MV-4-11 (cell line): ENCODE data around the gene AAR2.

Experiments used
- DNase-seq: peaks from one replicate; lab custom pipeline; 2025; lab: John Stamatoyannopoulos, UW

The AAR2 gene

DNA sequence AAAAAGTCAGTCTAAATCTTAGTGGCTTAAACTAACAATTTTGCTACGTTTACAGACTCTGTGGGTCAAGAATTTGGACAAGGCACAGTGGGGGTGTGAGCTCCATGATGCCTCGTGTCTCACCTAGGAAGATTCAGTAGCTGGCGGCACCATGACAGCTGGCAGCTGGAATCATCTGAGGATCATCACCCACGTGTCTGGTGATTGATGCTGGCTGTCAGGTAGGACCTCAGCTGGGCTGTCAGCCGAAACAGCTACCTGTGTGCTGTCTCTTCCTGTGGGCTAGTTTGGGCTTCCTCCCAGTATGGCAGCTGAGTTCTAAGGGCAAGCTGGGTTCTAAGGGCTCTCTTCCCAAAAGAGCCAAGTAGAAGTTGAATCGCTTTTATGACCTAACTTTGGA is 43.5 kb downstream of the AAR2 start:
- no peak for DNase-seq

DNA sequence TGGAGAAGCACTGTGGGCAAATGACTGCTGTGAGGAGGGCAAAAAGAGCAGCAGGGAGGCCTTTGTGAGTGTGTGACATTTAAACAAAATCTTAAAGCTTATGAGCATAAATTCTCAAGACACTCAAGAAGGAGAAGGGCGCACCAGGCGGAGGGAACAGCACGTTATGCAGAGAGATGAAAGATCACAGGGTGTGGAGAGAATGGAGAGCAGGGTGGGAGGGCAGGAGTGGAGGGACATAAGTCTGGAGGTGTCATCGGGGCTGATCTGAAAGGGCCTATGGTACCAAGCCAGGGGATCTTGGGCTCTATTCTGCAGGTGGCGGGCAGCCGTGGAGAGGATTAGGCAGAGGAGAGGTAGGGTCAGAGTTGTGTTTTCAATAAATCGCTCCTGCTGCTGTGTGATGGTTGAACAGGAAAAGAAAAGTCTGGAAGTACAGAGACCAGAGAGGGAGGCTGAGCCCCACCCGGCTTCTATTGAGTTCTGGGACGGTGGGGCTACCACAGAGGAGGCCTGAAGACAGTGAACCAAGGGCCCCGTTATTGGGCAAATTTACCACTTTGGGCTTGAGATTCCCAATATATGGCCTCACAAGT is 45.6 kb downstream of the AAR2 start:
- no peak for DNase-seq

DNA sequence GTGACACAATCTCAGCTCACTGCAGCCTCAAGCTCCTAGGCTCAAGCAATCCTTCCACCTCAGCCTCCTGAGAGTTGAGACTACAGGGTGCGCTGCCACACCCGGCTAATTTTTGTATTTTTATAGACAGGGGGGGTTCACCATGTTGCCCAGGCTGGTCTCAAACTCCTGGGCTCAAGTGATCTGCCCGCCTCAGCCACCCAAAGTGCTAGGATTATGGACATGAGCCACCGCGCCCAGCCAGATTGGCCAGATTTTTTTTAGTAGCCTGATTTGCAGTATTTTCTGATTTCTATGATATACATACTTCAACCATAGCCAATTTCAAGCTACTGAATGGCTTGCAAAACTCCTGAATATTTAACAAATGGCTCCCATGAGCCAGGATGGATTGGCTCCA is 48.5 kb downstream of the AAR2 start:
- no peak for DNase-seq

DNA sequence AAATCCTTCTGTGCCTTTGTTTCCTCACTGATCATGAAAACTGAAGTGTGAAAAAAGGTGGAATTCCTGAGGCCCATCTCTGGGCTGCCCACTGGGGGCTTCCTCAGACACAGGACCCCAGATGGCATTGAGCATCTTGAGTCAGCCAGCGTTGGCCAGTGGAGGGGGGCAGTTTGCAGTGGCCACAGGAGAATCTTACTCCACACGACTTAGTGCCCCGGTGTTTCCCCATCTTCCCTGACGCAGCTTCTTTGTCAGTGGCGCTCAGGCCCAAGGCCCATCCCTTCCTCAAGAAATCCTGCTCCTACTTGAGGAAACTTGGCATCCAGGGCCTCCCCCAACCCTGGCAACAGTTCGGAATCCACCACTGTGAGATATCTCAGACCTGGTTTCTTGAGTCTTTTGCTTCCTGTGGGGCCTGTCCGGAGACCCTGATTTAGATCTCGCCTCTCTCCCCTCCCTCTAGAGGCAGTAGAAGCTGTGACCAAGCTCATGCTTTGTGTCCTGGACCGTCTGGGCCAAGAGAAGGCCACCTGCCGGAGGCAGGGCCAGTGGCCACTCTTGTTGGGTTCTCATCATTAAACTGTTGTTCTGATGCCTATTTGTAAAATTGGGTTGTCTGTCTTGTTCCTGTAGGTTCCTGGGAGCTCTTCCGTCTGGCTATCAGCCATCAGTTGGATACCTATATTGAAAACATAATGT is 49.6 kb downstream of the AAR2 start:
- DNase-seq: no peak

DNA sequence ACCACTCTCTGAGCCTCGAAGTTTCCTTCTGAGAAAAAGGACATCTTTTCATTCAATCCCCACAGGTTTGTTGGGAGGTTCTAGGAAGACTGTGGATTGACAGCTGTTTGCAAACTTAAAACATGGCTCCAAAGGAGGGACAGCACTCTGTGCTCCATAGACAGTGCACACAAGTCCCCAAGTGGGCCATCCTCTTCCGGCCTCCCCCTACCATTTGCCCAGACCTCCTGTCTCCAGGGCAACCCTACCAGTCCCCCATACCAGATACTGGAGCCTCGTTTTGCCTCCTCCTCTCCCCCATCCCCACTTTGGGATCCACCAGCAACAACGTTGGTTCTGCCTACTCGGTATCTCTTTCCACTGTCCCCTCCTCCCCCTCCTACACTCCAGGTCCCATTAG is 61.4 kb downstream of the AAR2 start:
- DNase-seq: no peak

DNA sequence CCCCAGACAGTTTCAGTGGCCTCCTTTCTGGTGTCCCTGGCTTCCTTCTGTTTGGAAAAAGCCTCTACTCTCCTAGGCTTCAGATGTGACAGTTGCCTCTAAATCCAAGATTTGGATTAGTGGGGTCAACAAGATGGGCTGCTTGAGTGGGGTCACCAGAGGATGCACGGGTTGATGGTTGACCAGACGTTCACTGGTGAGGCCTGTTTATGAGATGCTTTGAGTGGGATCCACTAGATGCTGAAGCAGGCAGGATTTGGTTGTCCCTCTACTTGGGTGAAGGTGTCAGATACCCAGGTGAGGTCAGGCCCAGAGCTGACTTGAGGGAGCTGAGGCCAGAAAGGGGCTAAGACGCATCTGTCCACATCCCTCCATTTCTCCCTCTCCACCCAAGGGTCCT is 61.8 kb downstream of the AAR2 start:
- DNase-seq: no peak

DNA sequence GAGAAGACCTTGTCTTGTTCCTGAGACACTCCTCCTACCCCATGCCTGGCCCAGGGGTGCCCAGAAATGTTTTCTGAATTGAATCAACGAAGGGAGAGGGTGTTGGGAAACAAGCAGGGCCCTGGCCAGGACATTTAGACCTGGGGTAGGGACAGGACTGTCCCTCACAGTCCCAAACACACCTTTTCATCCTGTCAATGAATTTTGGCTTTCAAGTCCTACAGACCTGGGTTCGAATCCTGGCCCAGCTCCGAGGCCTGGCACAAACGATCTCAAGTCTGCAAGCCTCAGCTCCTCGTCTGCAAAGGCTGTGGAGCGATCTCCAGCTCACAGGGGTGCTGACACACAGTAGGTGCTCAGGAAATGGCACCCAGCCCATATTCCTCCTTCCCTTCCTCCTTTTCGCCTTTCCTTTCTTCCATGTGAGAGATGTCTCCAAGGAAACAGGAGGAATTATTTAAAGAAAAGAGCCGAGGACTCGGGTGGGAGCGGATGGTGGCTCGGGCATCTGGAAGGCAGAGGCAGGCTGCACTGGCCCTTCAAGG is 62.6 kb downstream of the AAR2 start:
- DNase-seq: no peak

DNA sequence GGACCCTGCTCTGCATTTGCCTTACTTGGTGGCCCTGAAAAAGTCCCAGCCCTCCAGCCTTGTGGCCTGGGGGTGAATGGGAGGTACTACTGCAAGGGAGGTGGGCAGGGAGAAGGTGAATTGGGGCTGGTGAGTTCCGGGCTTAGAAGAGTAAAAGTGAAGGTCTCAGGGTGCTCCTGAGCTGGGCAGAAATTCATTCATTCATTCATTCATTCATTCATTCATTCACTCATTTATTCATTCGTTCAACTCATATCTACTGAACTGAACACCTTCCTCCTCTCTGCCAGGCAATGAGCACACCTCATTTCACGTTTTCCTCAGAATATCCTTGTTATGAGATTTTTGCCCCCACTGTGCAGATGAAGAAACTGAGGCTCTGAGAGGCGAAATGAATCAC is 63.2 kb downstream of the AAR2 start:
- no peak for DNase-seq

DNA sequence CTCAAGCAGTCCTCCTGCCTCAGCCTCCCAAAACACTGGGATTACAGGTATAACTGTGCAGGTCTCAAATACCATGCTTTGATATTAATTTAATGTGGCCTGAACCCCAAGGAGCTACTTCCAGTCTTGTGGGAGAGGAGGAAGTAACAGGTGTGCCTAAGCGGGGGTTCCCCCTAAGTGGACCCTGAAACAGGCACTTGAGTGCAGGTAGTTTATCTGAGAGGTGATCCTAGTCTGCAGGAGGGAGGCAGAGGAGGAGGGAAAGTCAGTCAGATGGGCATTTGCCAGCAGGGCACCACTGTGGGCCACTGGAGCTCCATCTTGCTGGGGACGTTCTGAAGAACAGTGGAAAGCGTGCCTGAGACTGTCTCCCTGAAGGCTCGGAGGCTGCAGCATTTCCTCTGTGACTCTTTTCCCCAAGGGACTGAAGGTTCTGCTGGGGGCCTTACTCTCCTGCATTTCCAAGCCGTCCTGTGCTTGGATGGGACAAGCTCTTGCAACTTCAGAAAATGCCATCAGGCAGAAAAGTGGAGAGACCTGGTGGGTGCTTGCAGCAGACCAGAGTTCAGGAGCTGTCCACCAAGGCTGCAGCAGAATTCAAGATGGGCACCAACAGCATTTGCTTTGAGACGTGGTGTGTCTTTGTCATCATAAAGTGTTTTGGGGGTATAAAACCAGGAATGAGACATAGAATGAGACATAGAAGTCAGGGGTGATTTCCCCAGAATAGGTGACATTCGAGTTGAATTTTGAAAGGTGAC is 65.3 kb downstream of the AAR2 start:
- DNase-seq: no peak

DNA sequence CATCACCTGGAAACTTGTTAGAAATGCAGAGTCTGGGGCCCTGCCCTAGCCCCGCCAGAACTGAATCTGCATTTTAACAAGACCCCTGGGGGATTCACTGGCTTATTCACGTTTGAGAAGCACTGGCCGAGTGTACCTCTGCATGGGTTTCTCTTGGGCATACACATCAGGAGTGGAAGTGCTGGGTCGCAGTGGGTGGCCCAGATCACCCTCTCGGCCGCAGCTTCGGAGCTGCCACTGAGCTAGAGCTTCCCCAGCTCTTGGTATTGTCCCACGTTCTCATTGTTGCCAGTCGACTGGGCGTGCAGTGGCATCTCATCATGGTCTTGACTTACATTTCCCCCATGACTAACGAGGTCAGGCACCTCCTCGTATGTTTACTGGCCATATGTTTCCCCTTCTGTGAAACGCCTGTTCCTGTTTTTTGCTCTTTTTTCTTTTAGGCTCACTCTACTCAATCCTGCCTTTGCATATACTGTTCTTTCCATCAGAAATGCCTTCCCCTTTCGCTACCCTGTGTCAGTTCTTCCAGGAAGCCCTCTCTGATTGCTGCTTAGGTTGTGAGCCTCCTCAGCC is 66.8 kb downstream of the AAR2 start:
- DNase-seq: peak; percentile 57

DNA sequence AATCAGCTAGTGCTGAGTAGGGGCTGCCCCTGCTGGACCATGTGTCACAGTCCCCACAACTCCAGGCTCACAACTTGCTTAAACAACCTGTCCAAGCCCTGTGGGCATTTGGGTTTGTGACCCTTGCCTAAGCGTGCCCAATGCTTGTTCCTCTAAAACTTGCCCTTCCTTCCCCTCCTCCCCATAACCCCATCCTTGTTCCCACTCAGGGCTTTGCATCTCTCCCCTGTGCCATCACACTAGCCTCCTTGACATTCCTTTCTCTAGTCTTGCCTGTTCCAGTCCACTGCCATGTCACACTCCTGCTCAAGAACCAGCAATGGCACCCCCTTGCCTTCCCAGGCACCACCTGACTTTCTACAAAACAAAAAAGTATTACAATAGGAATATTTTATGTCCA is 67.6 kb downstream of the AAR2 start:
- DNase-seq: no peak

DNA sequence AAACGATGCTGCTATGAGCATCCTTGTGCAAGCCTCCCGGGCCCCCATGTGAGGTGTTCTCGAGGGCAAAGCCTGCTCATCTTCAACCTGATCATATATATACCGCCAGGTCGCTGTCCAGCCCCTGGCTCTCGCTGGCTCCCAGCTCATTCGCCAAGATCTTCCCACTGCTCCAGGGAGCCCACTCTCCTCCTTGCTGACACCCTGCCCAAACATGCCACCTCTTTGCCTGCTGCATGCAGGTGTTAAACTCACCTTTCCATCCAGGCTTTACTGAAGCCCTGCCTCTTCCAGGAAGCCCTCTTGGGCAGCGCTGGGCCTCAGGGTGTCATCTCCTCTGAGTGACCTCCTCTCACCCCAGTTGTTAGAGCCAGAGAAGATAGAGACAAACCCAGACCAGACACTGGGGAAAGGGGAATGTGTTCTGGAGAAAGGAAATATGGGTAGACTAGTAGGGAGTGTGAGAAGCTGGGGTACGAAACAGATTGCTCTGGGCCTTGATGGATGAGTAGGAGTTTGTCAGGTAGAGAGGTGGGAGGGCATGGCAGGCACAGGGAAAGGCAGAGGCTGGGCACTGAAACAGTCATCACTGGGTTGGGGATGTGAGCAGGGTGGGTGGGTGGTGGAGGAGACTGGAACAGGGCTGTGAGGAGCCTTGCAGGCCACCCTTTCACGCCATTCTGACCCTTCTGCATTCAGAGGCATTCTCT is 68.7 kb downstream of the AAR2 start:
- DNase-seq: no peak

DNA sequence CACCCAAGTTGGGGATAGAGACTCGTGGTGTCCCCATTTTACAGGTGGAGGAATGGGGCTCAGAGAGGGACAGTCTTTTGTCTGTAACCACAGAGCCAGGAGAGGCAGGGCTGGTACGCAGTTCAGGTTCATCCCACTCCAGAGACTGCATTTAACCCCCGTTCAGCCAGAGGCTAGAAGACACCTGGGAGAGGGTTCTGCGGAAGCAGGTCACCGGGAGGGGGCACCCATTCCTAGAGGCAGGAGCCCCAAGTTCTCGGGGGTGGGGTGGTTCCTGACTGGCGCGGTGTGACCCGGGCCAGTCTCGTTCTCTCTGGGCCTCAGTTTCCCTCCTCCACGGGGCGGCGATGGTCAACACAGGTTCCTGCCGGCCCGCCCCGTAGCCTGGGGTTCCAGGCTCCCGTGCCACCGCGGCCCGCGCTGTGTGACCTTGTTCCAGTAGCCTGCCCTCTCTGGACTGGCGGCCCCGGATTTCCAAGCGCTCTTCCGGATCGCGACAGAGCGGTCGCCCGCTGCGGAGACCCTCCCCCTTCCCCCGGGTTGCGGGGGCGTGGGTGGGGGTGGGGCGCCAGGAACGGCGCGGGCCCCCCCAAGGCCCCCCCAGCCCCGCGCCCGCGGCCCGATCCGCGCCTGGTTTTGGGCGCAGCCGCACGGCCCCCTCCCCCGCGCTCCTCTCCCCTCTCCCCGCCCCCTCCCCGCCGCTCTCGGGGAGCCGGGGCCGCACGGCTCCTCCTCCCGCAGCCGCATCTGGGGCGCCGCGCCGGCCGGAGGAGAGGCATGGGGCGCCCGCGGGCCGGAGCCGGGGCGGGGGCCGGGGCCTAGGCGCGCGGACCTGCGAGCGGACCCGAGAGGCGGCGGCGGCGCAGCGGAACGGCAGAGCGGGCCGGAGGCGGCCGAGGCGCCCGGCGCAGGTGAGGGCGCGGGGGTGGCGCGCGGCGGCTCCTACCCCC is 69.6 kb downstream of the AAR2 start, which contains the start of gene DLGAP4:
TSS of gene DLGAP4 (plus strand) at position 738 of the 950 bp plus-strand sequence. CDS start 125,379 bp downstream, outside the sequence.
- DNase-seq: no peak
